DOHH2 (cell line): ENCODE measurements around the gene NALCN.

ENCODE experiments used
- H3F3A ChIP-seq: fragments of 200-600 bp; sonication (generic), shearing (Covaris generic); 2 replicates; pipeline ENCODE4 v1.6.0; 2016; ENCODE audit warnings: antibody characterized with exemption, mild to moderate bottlenecking; ENCODE audit not compliant: control insufficient read depth, insufficient read depth
- H3K27ac ChIP-seq: fragments of 200-600 bp; sonication (generic); 2 replicates; pipeline ENCODE4 v1.5.1; 2014; ENCODE audit warnings: low read depth, mild to moderate bottlenecking, low read length, moderate library complexity
- H3K27me3 ChIP-seq: fragments of 200-600 bp; sonication (generic); 2 replicates; pipeline ENCODE4 v1.6.1; 2014; ENCODE audit warnings: mild to moderate bottlenecking, low read length, mixed read lengths; ENCODE audit not compliant: control insufficient read depth
- H3K36me3 ChIP-seq: fragments of 200-600 bp; sonication (generic); 2 replicates; pipeline ENCODE4 v1.6.1; 2014; ENCODE audit warnings: mild to moderate bottlenecking, low read length, moderate library complexity, mixed read lengths; ENCODE audit not compliant: control insufficient read depth
- H3K4me1 ChIP-seq: fragments of 200-600 bp; sonication (generic); 2 replicates; pipeline ENCODE4 v1.6.1; 2014; ENCODE audit warnings: mild to moderate bottlenecking, low read length, mixed read lengths; ENCODE audit not compliant: control insufficient read depth
- H3K4me2 ChIP-seq: fragments of 200-600 bp; sonication (generic); 2 replicates; pipeline ENCODE4 v1.6.0; 2014; ENCODE audit warnings: mild to moderate bottlenecking, low read length, moderate library complexity
- H3K4me3 ChIP-seq: fragments of 200-600 bp; sonication (generic); 2 replicates; pipeline ENCODE4 v1.5.1; 2014; ENCODE audit warnings: mild to moderate bottlenecking, low read length, mixed read lengths
- H3K79me2 ChIP-seq: fragments of 200-600 bp; sonication (generic); 2 replicates; pipeline ENCODE4 v1.6.1; 2014; ENCODE audit warnings: mild to moderate bottlenecking, low read length, mixed read lengths; ENCODE audit not compliant: control insufficient read depth
- H3K9me2 ChIP-seq: fragments of 200-600 bp; sonication (generic); replicated peaks from 2 replicates; pipeline ENCODE4 v1.6.1; 2014; ENCODE audit warnings: mild to moderate bottlenecking, low read length, mixed read lengths; ENCODE audit not compliant: control insufficient read depth
- H3K9me3 ChIP-seq: fragments of 200-600 bp; sonication (generic); 2 replicates; pipeline ENCODE4 v1.6.1; 2014; ENCODE audit warnings: antibody characterized with exemption, low read length, mixed read lengths; ENCODE audit not compliant: control insufficient read depth, insufficient read depth
- H4K20me1 ChIP-seq: fragments of 200-600 bp; sonication (generic); 2 replicates; pipeline ENCODE4 v1.6.0; 2014; ENCODE audit warnings: low read depth, mild to moderate bottlenecking, antibody characterized with exemption, low read length, moderate library complexity; ENCODE audit not compliant: control insufficient read depth, insufficient read depth
- CTCF ChIP-seq: fragments of 200-600 bp; sonication (generic); IDR thresholded peaks from one replicate; pipeline ENCODE4 v1.5.1; 2014; ENCODE audit warnings: antibody characterized with exemption, mild to moderate bottlenecking, low read depth, low read length; ENCODE audit not compliant: poor library complexity, severe bottlenecking
- EZH2phosphoT487 ChIP-seq: fragments of 200-600 bp; sonication (generic); IDR thresholded peaks from 2 replicates; pipeline ENCODE4 v1.6.1; 2017; ENCODE audit warnings: borderline replicate concordance, mild to moderate bottlenecking, antibody characterized with exemption, low read length, moderate library complexity, mixed read lengths

Gene NALCN

DNA sequence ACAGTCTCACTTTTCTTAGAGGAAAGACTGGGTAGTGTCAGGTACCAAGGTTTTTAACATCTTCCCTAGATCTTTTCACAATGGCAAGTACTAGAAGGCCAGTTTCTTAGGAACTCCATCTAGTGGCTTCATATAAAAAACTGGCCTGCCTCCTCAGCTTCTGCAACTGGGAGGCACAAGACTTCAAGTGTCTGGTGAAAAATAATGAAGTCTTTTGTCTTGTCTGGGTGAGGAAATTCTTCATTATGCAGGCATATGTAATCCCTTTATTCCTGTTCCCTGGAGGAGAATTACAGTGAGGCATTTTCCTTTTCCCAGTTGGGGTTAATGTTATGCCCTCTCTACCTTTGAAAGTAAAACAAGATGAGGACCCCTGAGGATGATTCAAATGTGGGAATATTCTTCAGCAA, 300.5 kb downstream of the NALCN start:
- H3K4me3 ChIP-seq, result no peak overlapping the region
- no peak for TF ChIP-seq EZH2phosphoT487
- TF ChIP-seq CTCF, result no peak
- H3K27me3 ChIP-seq, result 0 out of 2 replicates have a peak, but pooled peaks cover 3% of the 10 kb centered on the region
- H3K4me1 ChIP-seq, result no peaks in the 10 kb centered on the region
- H3K9me2 ChIP-seq, result no peaks in the 10 kb centered on the region
- H4K20me1 ChIP-seq, result no peaks in the 10 kb centered on the region
- no peaks in the 10 kb centered on the region for H3K79me2 ChIP-seq
- H3K9me3 ChIP-seq, result no peaks in the 10 kb centered on the region
- H3K4me2 ChIP-seq, result no peak overlapping the region
- no peaks in the 10 kb centered on the region for H3F3A ChIP-seq
- no peak overlapping the region for H3K27ac ChIP-seq
- H3K36me3 ChIP-seq, result no peaks in the 10 kb centered on the region

GRCh38 chr13:101111894-101112293, 304.4 kb downstream of the NALCN start:
- Histone ChIP-seq H3K4me3 (no peak overlapping the region), H3F3A (no peaks in the 10 kb centered on the region), H3K4me1 (no peaks in the 10 kb centered on the region), H3K4me2 (no peak overlapping the region), H3K36me3 (no peaks in the 10 kb centered on the region), H3K27me3 (no peaks in the 10 kb centered on the region), H3K9me2 (no peaks in the 10 kb centered on the region), H3K79me2 (no peaks in the 10 kb centered on the region), H4K20me1 (no peaks in the 10 kb centered on the region), H3K9me3 (no peaks in the 10 kb centered on the region), H3K27ac (no peak overlapping the region)
- TF ChIP-seq EZH2phosphoT487 (no peak), CTCF (no peak)

DNA sequence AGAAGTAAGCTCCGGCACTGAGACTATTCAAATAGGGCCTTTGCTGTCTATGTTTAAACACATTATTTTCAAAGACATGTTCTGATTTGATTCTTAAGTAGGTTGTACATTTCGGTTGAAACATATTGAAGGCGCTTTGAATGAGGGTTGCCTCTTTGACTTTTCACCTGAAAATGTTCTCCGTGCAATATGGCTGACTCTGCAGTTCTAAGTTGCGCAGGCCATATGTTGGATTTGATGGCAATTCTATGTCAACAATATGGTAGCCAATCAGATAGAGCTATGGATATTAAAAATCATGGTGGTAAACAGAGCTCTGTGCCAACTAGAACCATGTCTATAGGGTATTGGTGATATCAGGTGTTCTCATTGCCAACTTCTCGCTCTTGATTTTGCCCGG, 307.3 kb downstream of the NALCN start:
- no peaks in the 10 kb centered on the region for H3K4me1 ChIP-seq
- no peak for TF ChIP-seq CTCF
- no peak for TF ChIP-seq EZH2phosphoT487
- H3K36me3 ChIP-seq, result no peaks in the 10 kb centered on the region
- no peaks in the 10 kb centered on the region for H3K79me2 ChIP-seq
- H3K4me3 ChIP-seq, result no peak overlapping the region
- no peaks in the 10 kb centered on the region for H3K27me3 ChIP-seq
- H3K4me2 ChIP-seq, result no peak overlapping the region
- H3F3A ChIP-seq, result no peaks in the 10 kb centered on the region
- no peaks in the 10 kb centered on the region for H4K20me1 ChIP-seq
- H3K9me2 ChIP-seq, result no peaks in the 10 kb centered on the region
- H3K9me3 ChIP-seq, result no peaks in the 10 kb centered on the region
- no peak overlapping the region for H3K27ac ChIP-seq

DNA sequence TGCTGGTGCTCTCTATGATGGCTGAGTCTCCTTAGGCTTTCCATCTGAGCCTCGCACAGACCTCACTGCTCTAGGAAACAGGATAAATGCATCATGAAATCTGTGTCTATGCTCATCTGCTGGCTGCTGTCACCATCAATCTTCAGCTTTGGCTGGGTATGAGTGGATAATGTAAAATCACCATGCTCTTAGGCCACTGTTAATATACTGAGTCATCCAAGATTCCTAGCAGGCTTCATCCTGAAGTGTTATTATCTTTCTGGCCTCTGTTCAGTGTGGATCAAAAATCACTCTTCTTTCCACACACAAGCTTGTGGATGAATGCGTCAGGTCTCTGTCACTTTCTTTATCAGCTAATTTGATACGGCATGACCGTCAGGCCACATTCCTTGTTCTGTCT, 317.4 kb downstream of the NALCN start:
- no peaks in the 10 kb centered on the region for H3K9me2 ChIP-seq
- no peaks in the 10 kb centered on the region for H3K27me3 ChIP-seq
- TF ChIP-seq CTCF, result no peak
- TF ChIP-seq EZH2phosphoT487, result no peak
- no peaks in the 10 kb centered on the region for H3F3A ChIP-seq
- H3K9me3 ChIP-seq, result no peaks in the 10 kb centered on the region
- H3K4me3 ChIP-seq, result no peak overlapping the region
- H3K27ac ChIP-seq, result no peak overlapping the region
- no peaks in the 10 kb centered on the region for H4K20me1 ChIP-seq
- H3K4me2 ChIP-seq, result no peak overlapping the region
- no peaks in the 10 kb centered on the region for H3K36me3 ChIP-seq
- no peaks in the 10 kb centered on the region for H3K79me2 ChIP-seq
- no peaks in the 10 kb centered on the region for H3K4me1 ChIP-seq
